Pancreas (tissue), 10 donors: ENCODE results near the gene FGF13. TPM values are rescaled to one million over a fixed set of nuclear protein-coding genes. Genes with fewer than 3 reads are reported as not detected.

Experiments used
- ATAC-seq, 4 donors: fragments of 200-7000 bp; cut with Tn5 transposase; one replicate each; pipeline versions ENCODE4 v1.8.0 to v1.9.1; 2020; ENCODE audit warnings: mild to moderate bottlenecking in 4 of 4, moderate library complexity in 4 of 4
- DNase-seq, 6 donors: peaks; one replicate each; pipeline ENCODE4 v3.0.0-alpha.2; 2020
- FAIRE-seq: peaks from 2 replicates; lab custom pipeline; 2012; peaks lifted over from hg19 to GRCh38; lab: Jason Lieb, UNC
- H3K27ac ChIP-seq, 4 donors: fragments of 200-600 bp; sonication (generic); 1 replicate in 3 of 4; 2 replicates in 1 of 4; pipeline versions ENCODE4 v1.5.0 to v1.8.0; 2020
- H3K27me3 ChIP-seq, 4 donors: fragments of 200-600 bp; one replicate each; pipeline ENCODE4 v1.8.0; 2021
- H3K36me3 ChIP-seq, 3 donors: fragments of 200-600 bp; sonication (generic) in 1 of 3; one replicate each; pipeline versions ENCODE4 v1.5.0 to v1.8.0; 2020 to 2021
- H3K4me1 ChIP-seq, 3 donors: fragments of 200-600 bp; one replicate each; pipeline ENCODE4 v1.8.0; 2021
- H3K4me3 ChIP-seq, 4 donors: fragments of 200-600 bp; sonication (generic) in 2 of 4; one replicate each; pipeline versions ENCODE4 v1.5.0 to v1.8.0; 2020 to 2021
- H3K9me3 ChIP-seq, 4 donors: fragments of 200-600 bp; one replicate each; pipeline ENCODE4 v1.8.0; 2021
- WGBS, 2 donors: extraction: QIAGEN DNeasy Blood & Tissue Kit; methylation state at CpG; one replicate each; pipeline ENCODE4 v1.1.7; 2013; 5-methylcytosine and 5-hydroxymethylcytosine counted together
- intact Hi-C, 3 donors: fragments of 100-400 bp; cut with DNase I; formaldehyde crosslinking; loops; one replicate each; pipeline versions ENCODE4 v1.11.1 to v1.14.2; 2022
- polyA plus RNA-seq, 2 donors: library from polyadenylated mRNA; stranded (reverse); fragments of 200-250 nt; gene quantifications; one replicate each; pipeline ENCODE4 v1.2.3, GENCODE V29; 2013
- total RNA-seq, 6 donors: library from RNA; stranded (reverse); fragmentation: NEBNext Ultra II Directional in 4 of 6; extraction: Animal tissue kit (Norgen Biotek cat#: 25700) in 4 of 6; gene quantifications; one replicate each; pipeline versions ENCODE4 v1.2.1 to v1.2.4, GENCODE V29; 2021 to 2023
- TF ChIP-seq, protein P1 (sequence below), 4 donors: fragments of 200-600 bp; sonication (generic) in 3 of 4; IDR thresholded peaks; one replicate each; pipeline versions ENCODE4 v1.5.0 to v1.8.0; 2021; ENCODE audit warnings: antibody characterized with exemption in 4 of 4
- donor health status: healthy with polysubstance abuse.
- donor health status: DM: no; HTN: no; CAD: no; lungs with moderate emphysema.
- donor health status: DM: no; HTN: no; CAD: no.
- donor health status: control.
- donor health status: control.
- donor health status: Bipolar disorder and iron deficiency.
- donor health status: DM: yes; HTN: yes; CAD: no.
- donor health status: DM: no; HTN: no; CAD: no.
- donor health status: DM: no; HTN: no; CAD: no.
- donor health status: DM: yes; HTN: yes; CAD: no.

FGF13 gene
- total and polyA plus RNA-seq, 8 donors = 0.35 to 2.4 (median 0.79) TPM

DNA sequence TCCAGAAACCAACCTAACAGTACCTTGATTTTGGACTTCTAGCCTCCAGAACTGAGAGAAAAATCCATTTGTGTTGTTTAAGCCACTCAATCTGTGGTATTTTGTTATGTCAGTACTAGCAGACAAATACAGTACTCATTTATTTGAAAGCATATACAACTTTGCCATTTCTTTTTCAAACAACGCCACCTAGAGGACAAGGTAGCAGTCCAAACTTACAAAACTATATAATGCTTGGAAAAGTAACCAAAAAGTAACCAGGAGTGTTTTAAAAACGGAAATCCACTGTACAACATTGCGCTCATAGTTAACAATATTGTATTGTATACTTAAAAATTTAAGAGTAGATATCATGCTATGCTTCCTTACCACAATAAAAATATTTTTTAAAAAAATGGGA, 37.0 kb upstream of the FGF13 start:
- Histone ChIP-seq H3K4me1 (no peaks in the 10 kb centered on the region), H3K9me3 (no peaks in the 10 kb centered on the region), H3K27ac (no peak overlapping the region), H3K36me3 (no peaks in the 10 kb centered on the region), H3K4me3 (no peak overlapping the region), H3K27me3 (peaks cover 0 to 5% (median 2%) of the 10 kb centered on the region in 4 donors)
- FAIRE-seq = peak; percentile 88
- no peak for DNase-seq
- peak in 1 of 4 donors; percentile 40 for ATAC-seq
- TF ChIP-seq, protein P1, sequence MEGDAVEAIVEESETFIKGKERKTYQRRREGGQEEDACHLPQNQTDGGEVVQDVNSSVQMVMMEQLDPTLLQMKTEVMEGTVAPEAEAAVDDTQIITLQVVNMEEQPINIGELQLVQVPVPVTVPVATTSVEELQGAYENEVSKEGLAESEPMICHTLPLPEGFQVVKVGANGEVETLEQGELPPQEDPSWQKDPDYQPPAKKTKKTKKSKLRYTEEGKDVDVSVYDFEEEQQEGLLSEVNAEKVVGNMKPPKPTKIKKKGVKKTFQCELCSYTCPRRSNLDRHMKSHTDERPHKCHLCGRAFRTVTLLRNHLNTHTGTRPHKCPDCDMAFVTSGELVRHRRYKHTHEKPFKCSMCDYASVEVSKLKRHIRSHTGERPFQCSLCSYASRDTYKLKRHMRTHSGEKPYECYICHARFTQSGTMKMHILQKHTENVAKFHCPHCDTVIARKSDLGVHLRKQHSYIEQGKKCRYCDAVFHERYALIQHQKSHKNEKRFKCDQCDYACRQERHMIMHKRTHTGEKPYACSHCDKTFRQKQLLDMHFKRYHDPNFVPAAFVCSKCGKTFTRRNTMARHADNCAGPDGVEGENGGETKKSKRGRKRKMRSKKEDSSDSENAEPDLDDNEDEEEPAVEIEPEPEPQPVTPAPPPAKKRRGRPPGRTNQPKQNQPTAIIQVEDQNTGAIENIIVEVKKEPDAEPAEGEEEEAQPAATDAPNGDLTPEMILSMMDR (IDR thresholded peaks at IDR 0.05) = peak; percentile 12 to 51 (median 38)
- 19 to 23% methylated on average over 3 of the region's 3 CpGs for WGBS, 2 donors
- intact Hi-C loops = loop anchor here in 1 of 3 donors (10.0 kb wide), 1 partner anchor 554 kb away; no protein-coding TSS in a partner anchor

DNA sequence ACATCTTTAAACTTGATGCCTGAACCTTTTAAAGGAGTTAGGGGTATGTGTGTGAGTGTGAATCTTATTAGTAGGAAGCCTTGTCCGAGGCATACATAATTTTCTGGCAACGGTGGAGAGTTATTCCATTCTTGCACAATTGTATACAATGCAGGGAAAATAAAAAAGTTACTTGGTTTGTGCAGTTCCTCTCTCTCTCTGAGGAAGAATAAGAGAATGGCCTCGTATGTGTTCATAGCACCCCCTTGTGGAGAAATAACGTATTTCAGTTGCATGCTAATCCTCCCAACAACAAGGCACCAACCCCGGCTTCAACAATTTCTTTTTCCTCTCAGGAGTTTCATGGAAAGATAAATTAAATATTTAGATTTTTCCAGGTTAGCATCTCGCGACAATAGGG, 33.7 kb upstream of the FGF13 start:
- DNase-seq (peak in 2 of 6 donors; percentile 16 to 31), ATAC-seq (peak in 3 of 4 donors; percentile 77 to 84 (median 82)), FAIRE-seq (peak; percentile 98)
- Histone ChIP-seq H3K4me1 (no peaks in the 10 kb centered on the region), H3K4me3 (no peak overlapping the region), H3K9me3 (no peaks in the 10 kb centered on the region), H3K27ac (no peak overlapping the region), H3K36me3 (no peaks in the 10 kb centered on the region), H3K27me3 (peaks cover 0 to 5% (median 2%) of the 10 kb centered on the region in 4 donors)
- TF ChIP-seq, protein P1 (IDR thresholded peaks at IDR 0.05) = peak; percentile 65 to 90 (median 82)
- intact Hi-C loops = loop anchor here in 1 of 3 donors (10.0 kb wide), 1 partner anchor 550 kb away; no protein-coding TSS in a partner anchor
- 2 to 3% methylated on average over 7 of the region's 7 CpGs for WGBS, 2 donors

DNA sequence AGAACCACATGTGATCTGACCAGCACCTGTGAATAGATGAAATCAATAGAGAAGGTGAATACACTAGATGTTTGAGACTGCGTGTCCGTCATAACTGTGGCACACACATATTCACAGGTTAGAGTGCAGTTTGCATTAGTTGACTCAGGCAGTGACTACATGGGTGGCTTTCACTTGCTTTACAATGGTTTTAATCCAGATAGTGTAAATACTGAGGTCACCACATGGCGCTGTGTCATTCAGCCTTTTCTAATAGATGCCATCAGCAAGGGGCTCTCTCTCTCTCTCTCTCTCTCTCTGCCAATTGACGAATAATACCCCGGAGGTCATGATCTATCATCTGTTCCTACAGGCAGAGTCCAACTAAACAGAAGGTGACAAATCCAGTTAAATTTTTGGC, 30.7 kb upstream of the FGF13 start:
- Histone ChIP-seq H3K4me3 (no peak overlapping the region), H3K27me3 (peaks cover 0 to 26% (median 4%) of the 10 kb centered on the region in 4 donors), H3K4me1 (no peaks in the 10 kb centered on the region), H3K27ac (no peak overlapping the region), H3K36me3 (no peaks in the 10 kb centered on the region), H3K9me3 (no peaks in the 10 kb centered on the region)
- DNase-seq (no peak), FAIRE-seq (no peak), ATAC-seq (no peak)
- 72 to 73% methylated on average over 5 of the region's 5 CpGs for WGBS, 2 donors
- intact Hi-C loops = loop anchor here in 1 of 3 donors (10.0 kb wide), 1 partner anchor 547 kb away; no protein-coding TSS in a partner anchor
- TF ChIP-seq, protein P1 (IDR thresholded peaks at IDR 0.05) = no peak

DNA sequence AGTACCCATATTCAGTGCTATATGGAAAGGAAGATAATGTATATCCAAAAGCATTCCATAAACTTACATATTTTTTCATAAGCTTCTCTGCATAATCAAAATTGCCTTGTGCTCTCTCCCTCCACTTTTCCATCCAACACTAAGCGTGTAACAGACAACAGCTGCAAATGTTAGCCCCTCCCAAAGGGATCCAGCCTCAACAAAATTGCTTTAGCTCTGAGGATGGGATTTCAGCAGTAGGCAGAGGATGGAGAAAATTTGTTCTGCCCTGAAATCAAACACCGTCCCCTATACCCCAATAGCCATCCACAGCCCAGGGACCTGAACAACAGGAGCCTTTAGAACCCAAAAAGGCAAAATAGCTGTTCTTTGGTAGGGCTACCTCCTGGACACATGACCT, 28.8 kb upstream of the FGF13 start:
- Histone ChIP-seq H3K27me3 (peaks cover 0 to 27% (median 2%) of the 10 kb centered on the region in 4 donors), H3K9me3 (no peaks in the 10 kb centered on the region)

More for the DNA sequence above, 28.8 kb upstream of the FGF13 start:
- DNase-seq = no peak
- no peak overlapping the region for H3K4me3 ChIP-seq
- no peak for FAIRE-seq
- ATAC-seq = no peak
- H3K4me1 ChIP-seq = no peaks in the 10 kb centered on the region
- H3K27ac ChIP-seq = no peak overlapping the region
- TF ChIP-seq, protein P1 (IDR thresholded peaks at IDR 0.05) = no peak
- H3K36me3 ChIP-seq = no peaks in the 10 kb centered on the region
- 61 to 75% methylated on average over 2 of the region's 2 CpGs for WGBS, 2 donors
- intact Hi-C loops = loop anchor here in 1 of 3 donors (10.0 kb wide), 1 partner anchor 546 kb away; no protein-coding TSS in a partner anchor
